Activated T-cell treated with anti-CD3 and anti-CD28 coated beads for 48 hours (primary cell): ENCODE data around the gene CALD1.

Source experiments
- DNase-seq: peaks from one replicate; pipeline ENCODE4 v3.0.0-alpha.2; 2020; ENCODE audit warnings: low read depth

Gene CALD1

GRCh38 chr7:134827436-134827835, 48.0 kb downstream of the CALD1 start:
- no peak for DNase-seq

DNA sequence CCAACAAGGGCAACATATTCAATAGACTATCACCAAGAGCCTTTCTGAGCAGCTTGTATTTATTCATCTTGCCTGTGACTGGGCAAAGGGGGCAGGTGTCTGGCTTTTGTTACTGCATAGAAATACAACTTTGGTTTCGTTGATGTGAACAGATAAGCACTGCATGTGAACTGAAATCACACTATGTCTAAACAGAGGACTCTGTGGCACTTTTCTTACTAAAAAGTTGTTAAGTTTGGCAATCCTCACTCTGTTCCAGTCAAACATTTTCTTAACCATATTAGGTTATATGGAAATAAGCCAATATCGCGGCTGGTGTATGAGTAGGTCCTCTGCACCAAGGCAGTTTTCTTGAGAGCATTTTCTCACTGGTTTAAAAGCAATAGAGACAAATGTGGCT, 48.5 kb downstream of the CALD1 start:
- no peak for DNase-seq

- no peak for DNase-seq
These were observed 48.9 kb downstream of the CALD1 start for GRCh38 chr7:134828361-134828760.

- DNase-seq = no peak
These were observed 50.0 kb downstream of the CALD1 start for GRCh38 chr7:134829380-134829986.

GRCh38 chr7:134831862-134832261, 52.4 kb downstream of the CALD1 start:
- DNase-seq = no peak

GRCh38 chr7:134832367-134832766, 52.9 kb downstream of the CALD1 start:
- no peak for DNase-seq

GRCh38 chr7:134834689-134835462, 55.4 kb downstream of the CALD1 start:
- no peak for DNase-seq

GRCh38 chr7:134835463-134835823, 56.0 kb downstream of the CALD1 start:
- no peak for DNase-seq

- no peak for DNase-seq
These were observed 57.0 kb downstream of the CALD1 start for GRCh38 chr7:134836447-134836846.

- DNase-seq = no peak
These were observed 59.9 kb downstream of the CALD1 start for GRCh38 chr7:134839298-134839697.

- no peak for DNase-seq
These were observed 62.6 kb downstream of the CALD1 start for GRCh38 chr7:134842062-134842461.

- no peak for DNase-seq
These were observed 63.5 kb downstream of the CALD1 start for GRCh38 chr7:134842886-134843430.

DNA sequence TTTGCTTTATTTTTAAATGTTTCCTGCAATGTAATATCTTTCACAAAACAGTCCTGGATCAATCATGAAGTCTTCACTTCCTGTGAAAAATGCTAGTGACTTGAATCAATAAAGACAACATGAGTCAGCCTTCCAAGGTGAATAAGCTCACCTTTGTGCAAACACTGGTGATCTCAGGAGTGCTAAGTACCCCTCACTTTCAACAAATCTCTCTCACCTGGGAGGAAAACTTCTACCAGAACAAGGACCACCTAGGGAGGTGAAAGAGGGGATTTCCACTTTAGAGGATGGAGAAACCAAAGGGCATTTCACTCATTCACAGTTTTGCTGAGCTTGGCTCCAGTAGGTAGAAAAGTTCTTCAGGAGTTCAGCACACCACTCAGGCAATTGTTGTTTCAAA, 64.8 kb downstream of the CALD1 start:
- DNase-seq = no peak

DNA sequence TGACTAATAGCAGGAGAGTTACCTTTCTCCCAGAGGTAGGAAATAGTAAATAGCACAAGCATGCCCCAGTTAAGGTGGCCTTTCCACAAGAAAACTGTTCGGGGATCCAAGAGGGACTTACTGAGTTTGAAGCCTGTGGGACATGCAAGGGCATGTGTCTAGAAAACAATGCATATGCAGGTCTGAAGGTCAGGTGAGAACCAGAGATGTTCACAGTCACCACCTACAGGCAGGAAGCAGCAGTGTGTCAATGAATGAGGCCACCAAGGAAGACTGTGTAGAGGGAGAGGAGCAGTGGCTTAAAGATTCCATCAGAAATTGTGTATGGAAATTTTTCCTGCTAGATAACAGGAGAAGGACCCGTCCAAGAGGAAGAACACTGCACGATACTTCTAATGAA, 66.0 kb downstream of the CALD1 start:
- no peak for DNase-seq

DNA sequence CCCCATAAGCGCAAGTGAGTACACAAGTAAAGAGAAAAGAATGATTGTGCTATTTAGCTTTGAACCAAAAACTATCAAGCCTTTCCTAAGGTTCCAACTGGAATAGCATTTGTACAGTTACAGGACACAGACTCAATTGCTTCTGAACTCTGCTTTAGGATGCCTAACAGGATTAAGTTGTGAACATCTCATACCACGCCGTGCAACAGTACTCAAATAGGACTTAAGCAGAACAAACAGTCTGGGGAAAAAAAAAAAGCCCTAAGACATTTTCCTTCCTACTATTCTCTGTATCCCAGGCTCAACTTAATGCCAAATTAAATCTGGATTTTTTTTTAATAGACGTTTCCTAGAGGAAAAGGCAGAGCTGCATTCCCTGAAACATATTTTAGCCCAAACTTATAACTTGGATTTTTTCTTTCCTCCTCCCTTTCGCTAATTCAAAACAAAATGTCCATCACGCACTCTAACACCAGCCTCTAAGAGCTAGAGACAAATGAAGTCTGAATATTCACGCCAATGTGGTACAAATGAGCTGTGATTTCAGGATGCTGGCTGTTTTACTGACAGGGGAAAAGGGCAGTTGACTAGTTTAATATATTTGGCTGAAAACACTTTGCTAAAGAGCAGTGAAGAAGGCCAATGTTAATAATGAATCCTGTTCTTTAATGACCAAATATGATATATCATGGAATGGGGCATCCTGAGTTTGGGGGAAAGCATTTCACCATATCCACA, 68.6 kb downstream of the CALD1 start:
- no peak for DNase-seq

DNA sequence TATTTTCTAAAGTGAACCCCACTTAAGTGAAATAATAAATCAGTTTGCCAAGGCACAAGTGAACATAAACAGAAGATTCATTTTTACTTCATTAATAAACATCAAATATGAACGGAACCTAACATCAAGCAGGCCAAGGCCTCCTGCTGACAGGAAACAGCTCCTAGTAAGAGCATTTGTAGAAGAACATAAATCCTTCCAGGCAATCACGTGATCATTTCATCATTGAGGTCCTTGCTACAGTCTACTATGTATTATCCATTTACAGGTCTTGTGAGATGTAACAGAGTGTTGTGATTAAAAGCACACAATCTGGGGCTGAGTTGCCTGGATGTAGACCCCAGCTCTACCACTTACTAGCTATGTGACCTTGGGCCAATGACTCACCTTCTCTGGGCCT, 70.6 kb downstream of the CALD1 start:
- DNase-seq = no peak

DNA sequence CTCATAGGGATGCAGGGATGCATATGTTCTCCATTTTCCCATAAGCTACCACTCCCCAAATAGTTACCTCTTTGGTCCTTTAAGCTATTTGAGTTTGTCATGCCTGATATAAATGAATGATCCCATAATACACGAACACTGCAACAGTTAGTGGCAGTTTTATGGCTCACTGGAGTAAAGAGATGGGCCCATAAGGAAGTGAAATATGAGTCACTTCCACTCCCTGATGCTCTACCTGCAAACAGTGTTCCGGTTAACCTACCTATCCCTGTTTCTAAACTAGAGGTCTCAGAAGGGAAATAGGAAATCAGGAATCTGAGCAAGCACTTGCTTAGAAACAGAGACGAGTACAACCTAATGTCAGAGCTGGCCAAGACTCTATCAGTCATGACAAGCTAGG, 71.7 kb downstream of the CALD1 start:
- DNase-seq = no peak

DNA sequence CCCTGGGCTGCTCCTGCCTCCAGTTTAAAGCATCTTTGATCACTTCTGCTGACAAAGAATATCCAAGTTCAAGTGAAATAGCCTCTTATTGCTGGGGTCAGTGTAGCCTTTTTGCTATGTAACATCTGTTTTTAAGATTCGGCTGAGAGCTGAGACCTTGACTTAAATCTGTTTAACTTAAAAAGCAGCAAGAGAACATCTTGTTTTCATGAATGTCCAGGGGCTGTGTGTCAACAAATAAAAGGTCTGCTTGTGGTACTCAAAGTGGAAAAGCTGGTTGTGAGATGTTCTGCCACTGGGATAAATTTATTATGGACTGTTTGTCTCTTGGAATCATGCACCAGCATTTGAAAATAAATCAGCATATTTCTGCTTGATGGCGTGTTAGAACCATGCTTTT, 73.2 kb downstream of the CALD1 start:
- DNase-seq = no peak

DNA sequence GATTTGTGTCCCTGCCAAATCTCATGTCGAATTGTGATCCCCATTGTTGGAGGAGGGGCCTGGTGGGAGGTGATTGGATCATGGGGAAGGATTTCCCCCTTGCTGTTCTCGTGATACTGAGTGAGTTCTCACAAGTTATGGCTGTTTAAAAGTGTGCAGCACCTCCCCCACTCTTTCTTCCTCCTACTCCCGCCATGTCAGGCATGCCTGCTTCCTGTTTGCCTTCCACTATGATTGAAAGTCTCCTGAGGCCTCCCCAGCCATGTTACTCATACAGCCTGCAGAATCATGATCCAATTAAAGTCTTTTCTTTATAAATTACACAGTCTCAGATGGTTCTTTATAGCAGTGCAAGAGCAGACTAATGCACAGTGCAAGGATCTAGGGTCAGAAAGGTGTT, 75.4 kb downstream of the CALD1 start:
- no peak for DNase-seq

DNA sequence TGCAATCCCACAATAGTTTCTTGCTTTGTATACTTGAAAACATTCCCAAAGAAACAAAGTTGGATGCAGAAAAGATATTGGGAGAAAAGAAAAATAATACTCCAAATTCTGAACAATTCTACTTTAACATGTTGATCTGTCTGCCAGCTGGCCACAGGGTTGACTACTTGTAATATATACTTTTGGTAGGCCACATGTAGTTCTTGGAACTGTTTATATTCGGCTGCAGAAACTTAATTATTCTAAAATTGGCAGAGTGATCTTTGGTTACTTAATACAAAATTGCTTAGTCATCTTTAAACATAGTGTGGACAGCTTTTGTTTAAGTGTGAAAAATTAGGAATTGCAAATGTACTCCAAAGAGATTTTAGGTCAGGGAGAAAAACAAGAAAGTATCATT, 76.0 kb downstream of the CALD1 start:
- DNase-seq = no peak

- DNase-seq = no peak
These were observed 76.7 kb downstream of the CALD1 start for GRCh38 chr7:134856091-134856490.

GRCh38 chr7:134856691-134857090, 77.3 kb downstream of the CALD1 start:
- no peak for DNase-seq

GRCh38 chr7:134857958-134858357, 78.5 kb downstream of the CALD1 start:
- DNase-seq = no peak
